HepG2 (cell line): ENCODE data around the gene RRM2. TPM values are rescaled to one million over a fixed set of nuclear protein-coding genes. Genes with fewer than 3 reads are reported as not detected.

ENCODE experiments used
- ATAC-seq: fragments of 200-7000 bp; cut with Tn5 transposase; 3 replicates; pipeline ENCODE4 v1.9.1; 2020; ENCODE audit warnings: mild to moderate bottlenecking, moderate library complexity
- BruUV-seq: library from RNA; stranded (reverse); fragments of 400-500 nt; replicated peaks from 2 replicates; lab custom pipeline; 2021; lab: Mats Ljungman, UMichigan
- CTCF ChIA-PET: fragments of 300-600 bp; formaldehyde crosslinking; extraction: SDS; loops from one replicate; lab custom pipeline; 2021; ENCODE audit warnings: low total read pairs, inconsistent platforms, low intra/inter-chr PET ratio; lab: Yijun Ruan, JAX
- POLR2A ChIA-PET: fragments of 350-600 bp; sonication (Branson Sonifier 250); formaldehyde crosslinking; loops from one replicate; lab custom pipeline; 2020; ENCODE audit warnings: antibody characterized with exemption, inconsistent platforms; lab: Yijun Ruan, JAX
- DNase-seq: peaks from one replicate; pipeline ENCODE4 v3.0.0-alpha.2; 2015; ENCODE audit warnings: low spot score
- FAIRE-seq: peaks from 3 replicates; lab custom pipeline; 2011; peaks lifted over from hg19 to GRCh38; lab: Jason Lieb, UNC
- H2AFZ ChIP-seq: one replicate; pipeline ENCODE4 v1.6.1; 2011; ENCODE audit warnings: low read length, inconsistent platforms
- H3K27ac ChIP-seq: fragments of 300-600 bp; 3 replicates; pipeline ENCODE4 v1.8.0; 2011; ENCODE audit warnings: mixed run types, mild to moderate bottlenecking, mixed read lengths, low read length, inconsistent platforms; ENCODE audit not compliant: insufficient read depth; ENCODE audit errors: extremely low read length
- H3K27me3 ChIP-seq, 2 experiments: fragments of 200-600 bp in 1 of 2; 2 replicates in 1 of 2; 3 replicates in 1 of 2; pipeline versions ENCODE4 v1.6.0 to v1.8.0; 2011; ENCODE audit warnings: low read length in 2 of 2, mild to moderate bottlenecking in 2 of 2, moderate library complexity in 2 of 2, inconsistent platforms in 1 of 2; ENCODE audit not compliant: insufficient read depth in 2 of 2, control insufficient read depth in 1 of 2
- H3K36me3 ChIP-seq, 2 experiments: fragments of 200-600 bp in 1 of 2; replicated peaks in 1 of 2; 2 replicates in 1 of 2; 3 replicates in 1 of 2; pipeline versions ENCODE4 v1.5.1 to v1.8.0; 2011; ENCODE audit warnings: low read length in 2 of 2, inconsistent platforms in 1 of 2; ENCODE audit not compliant: insufficient read depth in 2 of 2, control insufficient read depth in 1 of 2
- H3K4me1 ChIP-seq: 2 replicates; pipeline ENCODE4 v1.5.1; 2012; ENCODE audit warnings: low read length, inconsistent platforms; ENCODE audit not compliant: insufficient read depth
- H3K4me2 ChIP-seq: 2 replicates; pipeline ENCODE4 v1.6.0; 2011; ENCODE audit warnings: low read depth, low read length, inconsistent platforms
- H3K4me3 ChIP-seq, 3 experiments: fragments of 200-600 bp in 1 of 3; sonication (generic), shearing (Covaris generic) in 1 of 3; replicated peaks in 1 of 3; 2 replicates each; pipeline ENCODE4 v1.5.1; 2011 to 2016; ENCODE audit warnings: low read length in 3 of 3, inconsistent platforms in 2 of 3, low read depth in 2 of 3, mild to moderate bottlenecking in 2 of 3, control low read depth in 1 of 3, mixed read lengths in 1 of 3; ENCODE audit not compliant: insufficient read depth in 1 of 3
- H3K79me2 ChIP-seq: one replicate; pipeline ENCODE4 v1.6.1; 2011; ENCODE audit warnings: low read length, inconsistent platforms; ENCODE audit not compliant: insufficient read depth
- H3K9ac ChIP-seq: 2 replicates; pipeline ENCODE4 v1.6.0; 2011; ENCODE audit warnings: mild to moderate bottlenecking, low read depth, low read length, inconsistent platforms; ENCODE audit not compliant: insufficient read depth
- H3K9me3 ChIP-seq: 2 replicates; pipeline ENCODE4 v1.5.1; 2012; ENCODE audit warnings: mild to moderate bottlenecking, low read length
- H4K20me1 ChIP-seq: 2 replicates; pipeline ENCODE4 v1.6.0; 2011; ENCODE audit warnings: inconsistent platforms, mild to moderate bottlenecking, low read length, moderate library complexity; ENCODE audit not compliant: insufficient read depth
- EEA1 ChIP-seq: sonication (generic); formaldehyde crosslinking; IDR thresholded peaks from 2 replicates; pipeline ENCODE4 v1.5.1; 2020; ENCODE audit warnings: mild to moderate bottlenecking, missing genetic modification reagents, borderline replicate concordance
- ISX ChIP-seq: sonication (generic); formaldehyde crosslinking; conservative IDR thresholded peaks from 2 replicates; pipeline ENCODE4 v1.5.0; 2020; ENCODE audit warnings: missing genetic modification reagents
- NR3C1 ChIP-seq: sonication (generic); formaldehyde crosslinking; IDR thresholded peaks from 2 replicates; pipeline ENCODE4 v1.4.0; 2020; ENCODE audit warnings: missing genetic modification reagents
- TCF12 ChIP-seq, 2 experiments: fragments of 450-650 bp in 1 of 2; sonication (generic) in 1 of 2; formaldehyde crosslinking in 1 of 2; IDR thresholded peaks; 2 replicates each; pipeline versions ENCODE4 v1.6.1 to v1.8.0; 2017 to 2022; ENCODE audit warnings: antibody characterized with exemption in 1 of 2, mild to moderate bottlenecking in 1 of 2, missing genetic modification reagents in 1 of 2, moderate library complexity in 1 of 2
- ZC3H4 ChIP-seq: sonication (generic); formaldehyde crosslinking; IDR thresholded peaks from 2 replicates; pipeline ENCODE4 v1.4.0; 2020; ENCODE audit warnings: missing genetic modification reagents, borderline replicate concordance
- ZNF329 ChIP-seq: sonication (generic); formaldehyde crosslinking; IDR thresholded peaks from 2 replicates; pipeline ENCODE4 v1.9.0; 2021; ENCODE audit warnings: low read depth, mild to moderate bottlenecking, missing genetic modification reagents
- ZNF747 ChIP-seq: sonication (generic); formaldehyde crosslinking; IDR thresholded peaks from 2 replicates; pipeline ENCODE4 v1.8.1; 2023; ENCODE audit warnings: missing genetic modification reagents, mild to moderate bottlenecking, borderline replicate concordance
- WGBS: methylation state at CpG from one replicate; pipeline ENCODE4 v1.1.6; 2017; ENCODE audit warnings: low lambda C conversion rate; 5-methylcytosine and 5-hydroxymethylcytosine counted together
- in situ Hi-C: cut with HindIII; loops from 2 replicates; pipeline ENCODE4 v1.10.0; 2017; ENCODE audit warnings: low pct_unique_long_range_greater_than_20kb; ENCODE audit not compliant: extremely low pct_ligation_motif_present
- intact Hi-C: fragments of 100-400 bp; cut with micrococcal nuclease; formaldehyde crosslinking; loops from one replicate; pipeline ENCODE4 v1.10.0; 2022; ENCODE audit not compliant: unreplicated experiment
- polyA plus RNA-seq, 8 experiments: library from polyadenylated mRNA; depleted of rRNA in 3 of 8; stranded (reverse) in 7 of 8; unstranded in 1 of 8; fragments of >200 nt; fragmentation: Illumina TruSeq in 4 of 8; extraction: Trizol in 4 of 8; gene quantifications; 2 replicates each; pipeline versions ENCODE4 v1.2.1 to v1.2.3, GENCODE V29; 2011 to 2016; ENCODE audit warnings: low read depth in 4 of 8, missing spikeins in 1 of 8, mixed read lengths in 1 of 8; ENCODE audit not compliant: insufficient read depth in 1 of 8
- total RNA-seq, 5 experiments: library from RNA; depleted of rRNA; stranded (reverse); fragments of >200 nt; fragmentation: Illumina TruSeq; extraction: Trizol; gene quantifications; 2 replicates each; pipeline ENCODE4 v1.2.3, GENCODE V29; 2016; ENCODE audit warnings: low read depth in 1 of 5
- TF ChIP-seq, protein P1 (sequence below): sonication (generic); formaldehyde crosslinking; IDR thresholded peaks from 2 replicates; pipeline ENCODE4 v1.4.0; 2020; ENCODE audit warnings: missing genetic modification reagents
- TF ChIP-seq, protein P2 (sequence below): sonication (generic); formaldehyde crosslinking; IDR thresholded peaks from 2 replicates; pipeline ENCODE4 v1.4.0; 2020; ENCODE audit warnings: missing genetic modification reagents

The RRM2 gene
- total and polyA plus RNA-seq, 2 of the 13 experiments (the other 11 are each of a cell fraction or from before 2014, with no cell fraction given): 31.3 to 150 TPM

GRCh38 chr2:10161206-10161931 is 38.8 kb downstream of the RRM2 start:
- intact Hi-C loops: no loop called here
- peaks cover 6 to 30% of the 10 kb centered on the region in 2 experiments; a peak in 4 of 5 replicates for H3K36me3 ChIP-seq
- BruUV-seq: no TSS peak
- FAIRE-seq (peak; percentile 50), DNase-seq (no peak), ATAC-seq (no peak)
- no peak overlapping the region for H3K4me2 ChIP-seq
- H3K4me3 ChIP-seq: no peak overlapping the region
- TF ChIP-seq ZNF747 (CRISPR knock-in tag) (no peak), ZNF329 (no peak), NR3C1 (CRISPR knock-in tag) (no peak), TCF12 (IDR thresholded peaks at IDR 0.05) (no peak), TCF12 (CRISPR knock-in tag; IDR thresholded peaks at IDR 0.05) (no peak), ISX (CRISPR knock-in tag) (no peak), EEA1 (CRISPR knock-in tag) (no peak), ZC3H4 (CRISPR knock-in tag) (no peak)
- TF ChIP-seq, protein P1, sequence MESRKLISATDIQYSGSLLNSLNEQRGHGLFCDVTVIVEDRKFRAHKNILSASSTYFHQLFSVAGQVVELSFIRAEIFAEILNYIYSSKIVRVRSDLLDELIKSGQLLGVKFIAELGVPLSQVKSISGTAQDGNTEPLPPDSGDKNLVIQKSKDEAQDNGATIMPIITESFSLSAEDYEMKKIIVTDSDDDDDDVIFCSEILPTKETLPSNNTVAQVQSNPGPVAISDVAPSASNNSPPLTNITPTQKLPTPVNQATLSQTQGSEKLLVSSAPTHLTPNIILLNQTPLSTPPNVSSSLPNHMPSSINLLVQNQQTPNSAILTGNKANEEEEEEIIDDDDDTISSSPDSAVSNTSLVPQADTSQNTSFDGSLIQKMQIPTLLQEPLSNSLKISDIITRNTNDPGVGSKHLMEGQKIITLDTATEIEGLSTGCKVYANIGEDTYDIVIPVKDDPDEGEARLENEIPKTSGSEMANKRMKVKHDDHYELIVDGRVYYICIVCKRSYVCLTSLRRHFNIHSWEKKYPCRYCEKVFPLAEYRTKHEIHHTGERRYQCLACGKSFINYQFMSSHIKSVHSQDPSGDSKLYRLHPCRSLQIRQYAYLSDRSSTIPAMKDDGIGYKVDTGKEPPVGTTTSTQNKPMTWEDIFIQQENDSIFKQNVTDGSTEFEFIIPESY (CRISPR knock-in tag): peak; percentile 53; the same call in 1 of the 2 replicates
- TF ChIP-seq, protein P2, sequence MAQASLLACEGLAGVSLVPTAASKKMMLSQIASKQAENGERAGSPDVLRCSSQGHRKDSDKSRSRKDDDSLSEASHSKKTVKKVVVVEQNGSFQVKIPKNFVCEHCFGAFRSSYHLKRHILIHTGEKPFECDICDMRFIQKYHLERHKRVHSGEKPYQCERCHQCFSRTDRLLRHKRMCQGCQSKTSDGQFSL (CRISPR knock-in tag): no peak
- no peak overlapping the region for H3K27ac ChIP-seq
- H3K9me3 ChIP-seq: no peaks in the 10 kb centered on the region
- H3K4me1 ChIP-seq: no peaks in the 10 kb centered on the region
- H3K27me3 ChIP-seq: no peaks in the 10 kb centered on the region
- H2AFZ ChIP-seq: no peak overlapping the region
- 94% methylated on average over 12 of the region's 12 CpGs for WGBS
- in situ Hi-C loops: no loop called here
- no peaks in the 10 kb centered on the region for H3K79me2 ChIP-seq
- ChIA-PET CTCF (no interaction called here), POLR2A (no interaction called here)
- no peaks in the 10 kb centered on the region for H4K20me1 ChIP-seq
- no peak overlapping the region for H3K9ac ChIP-seq
